ENCODE results near the gene FOXN3. TPM values are rescaled to one million over a fixed set of nuclear protein-coding genes. Genes with fewer than 3 reads are reported as not detected.

FOXN3 gene
- total and polyA plus RNA-seq, 10 of the 15 experiments (the other 5 are each of a cell fraction or from before 2014, with no cell fraction given) = 4.5 to 68.9 (median 29.7) TPM

- BruUV-seq (replicated peaks) = no TSS peak
- H3K4me3 ChIP-seq = no peak overlapping the region
- no peak overlapping the region for H3K27ac ChIP-seq (ENCODE audit: control insufficient read depth, insufficient read depth)
- intact Hi-C loops (cut with micrococcal nuclease; ENCODE audit: unreplicated experiment) = no loop called here
- no peaks in the 10 kb centered on the region for H4K20me1 ChIP-seq (ENCODE audit: control insufficient read depth, insufficient read depth)
- H3K9ac ChIP-seq (ENCODE audit: control insufficient read depth, insufficient read depth, low read length) = no peak overlapping the region
- FAIRE-seq = no peak
- ChIA-PET RAD21 (ENCODE audit: unreplicated experiment) (interaction anchor here (1.0 to 1.3 kb wide), 2 partner anchors 63 to 525 kb away, joined by 3 to 4 read pairs; no protein-coding TSS in a partner anchor), POLR2A (no interaction called here), SMC1A (ENCODE audit: uncharacterized antibody, unreplicated experiment) (interaction anchor here (0.9 to 1.6 kb wide), 10 partner anchors 10 to 188 kb away, joined by 3 to 7 read pairs (median 4); no protein-coding TSS in a partner anchor), CTCF (interaction anchor here (1.0 to 2.1 kb wide), 6 partner anchors 12 to 118 kb away, joined by 3 to 6 read pairs (median 4); no protein-coding TSS in a partner anchor)
- peaks cover 14% of the 10 kb centered on the region for H3K4me1 ChIP-seq (ENCODE audit: control insufficient read depth, insufficient read depth, low read length)
- H2AFZ ChIP-seq (ENCODE audit: control insufficient read depth, low read depth, low read length) = no peak overlapping the region
- H3K79me2 ChIP-seq (ENCODE audit: control insufficient read depth, insufficient read depth, low read length) = peaks cover 2% of the 10 kb centered on the region
- in situ Hi-C loops (cut with MboI) = no loop called here
- no peak for ATAC-seq
- H3K36me3 ChIP-seq (ENCODE audit: control insufficient read depth in 2 of 2, insufficient read depth in 2 of 2, low read length in 1 of 2) = 0 out of 4 replicates have a peak, but pooled peaks cover 0 to 5% of the 10 kb centered on the region in 2 experiments
- H3K4me2 ChIP-seq (ENCODE audit: control insufficient read depth, insufficient read depth) = no peak overlapping the region
- H3K9me3 ChIP-seq (replicated peaks; ENCODE audit: control insufficient read depth, insufficient read depth, low read length) = no peaks in the 10 kb centered on the region
- DNase-seq (ENCODE audit: low read depth, low spot score) = no peak
- no peaks in the 10 kb centered on the region for H3K27me3 ChIP-seq (replicated peaks in 1 of 2; ENCODE audit: control insufficient read depth in 2 of 2, insufficient read depth in 2 of 2, low read length in 1 of 2)
- no peak for TF ChIP-seq CUX1 (IDR thresholded peaks at IDR 0.05; ENCODE audit: insufficient replicate concordance, low read depth, low read length)
- no peak for TF ChIP-seq ZNF622 (IDR thresholded peaks at IDR 0.05)
- peak; percentile 60 for TF ChIP-seq JUNB (IDR thresholded peaks at IDR 0.05)
- TF ChIP-seq MYB (IDR thresholded peaks at IDR 0.05; ENCODE audit: borderline replicate concordance, low read depth, low read length) = no peak
- TF ChIP-seq MYC (IDR thresholded peaks at IDR 0.05; ENCODE audit: insufficient read depth, insufficient read length, insufficient replicate concordance, low read length, severe bottlenecking) = no peak
- TF ChIP-seq SMC3 (IDR thresholded peaks at IDR 0.05; ENCODE audit: borderline replicate concordance, low read length) = no peak
- TF ChIP-seq ZNF687 (IDR thresholded peaks at IDR 0.05) = no peak
- TF ChIP-seq TARDBP (IDR thresholded peaks at IDR 0.05; ENCODE audit: borderline replicate concordance) = no peak
- no peak for TF ChIP-seq NFYB (IDR thresholded peaks at IDR 0.05; ENCODE audit: insufficient read depth, low read depth, low read length)
- 0 out of 4 replicates have a peak, but pooled peaks of 1 of the 2 experiments have one; percentile 12 for TF ChIP-seq SRF (IDR thresholded peaks at IDR 0.05; ENCODE audit: low read depth in 2 of 2, low read length in 2 of 2)
- 97% methylated on average over 8 of the region's 8 CpGs for WGBS (ENCODE audit: insufficient coverage, insufficient replicate concordance, low lambda C conversion rate, missing lambda C conversion rate)
Measured at GRCh38 chr14:89241934-89242651, 174.9 kb downstream of the FOXN3 start.
